Endodermal cell (in vitro differentiated cells): ENCODE data around the gene GUCY1A1. TPM values are rescaled to one million over a fixed set of nuclear protein-coding genes. Genes with fewer than 3 reads are reported as not detected.

Source experiments
- DNase-seq: peaks from one replicate; pipeline ENCODE4 v3.0.0-alpha.2; 2017
- H3K27ac ChIP-seq: 2 replicates; pipeline ENCODE4 v1.5.1; 2013; ENCODE audit warnings: mild to moderate bottlenecking, low read depth, low read length, moderate library complexity
- H3K27me3 ChIP-seq: 2 replicates; pipeline ENCODE4 v1.6.1; 2013; ENCODE audit warnings: mild to moderate bottlenecking, low read length, moderate library complexity; ENCODE audit not compliant: insufficient read depth, control insufficient read depth, poor library complexity, severe bottlenecking
- H3K36me3 ChIP-seq: 2 replicates; pipeline ENCODE4 v1.7.0; 2013; ENCODE audit warnings: mild to moderate bottlenecking, low read length, moderate library complexity; ENCODE audit not compliant: control insufficient read depth, insufficient read depth
- H3K4me1 ChIP-seq: one replicate; pipeline ENCODE4 v1.7.0; 2013; ENCODE audit warnings: low read length; ENCODE audit not compliant: control insufficient read depth, insufficient read depth
- H3K4me3 ChIP-seq: 2 replicates; pipeline ENCODE4 v1.5.1; 2013; ENCODE audit warnings: mild to moderate bottlenecking, low read length, moderate library complexity
- H3K9ac ChIP-seq: 2 replicates; pipeline ENCODE4 v1.6.1; 2013; ENCODE audit warnings: mild to moderate bottlenecking, low read length, moderate library complexity; ENCODE audit not compliant: poor library complexity, severe bottlenecking; ENCODE audit errors: extremely low read depth
- H3K9me3 ChIP-seq: 2 replicates; pipeline ENCODE4 v1.6.1; 2013; ENCODE audit warnings: mild to moderate bottlenecking, low read length, moderate library complexity; ENCODE audit not compliant: control insufficient read depth
- H3K27ac Mint-ChIP-seq: 2 replicates; pipeline ENCODE4 v1.8.0; 2020; ENCODE audit warnings: mixed read lengths
- H3K27me3 Mint-ChIP-seq: 2 replicates; pipeline ENCODE4 v1.8.0; 2021; ENCODE audit warnings: mild to moderate bottlenecking, mixed read lengths; ENCODE audit not compliant: insufficient read depth
- H3K36me3 Mint-ChIP-seq: 2 replicates; pipeline ENCODE4 v1.8.0; 2020; ENCODE audit warnings: low read depth, mixed read lengths
- H3K4me1 Mint-ChIP-seq: 2 replicates; pipeline ENCODE4 v1.8.0; 2020; ENCODE audit warnings: mixed read lengths
- H3K4me3 Mint-ChIP-seq: 2 replicates; pipeline ENCODE4 v1.8.0; 2020; ENCODE audit warnings: mild to moderate bottlenecking, moderate library complexity, mixed read lengths
- H3K9me3 Mint-ChIP-seq: 2 replicates; pipeline ENCODE4 v1.8.0; 2020; ENCODE audit warnings: mild to moderate bottlenecking, mixed read lengths
- WGBS, 2 experiments: methylation state at CpG; one replicate each; pipeline versions ENCODE4 v1.1.5 to v1.1.7; 2013; ENCODE audit warnings: missing lambda C conversion rate in 2 of 2, mixed read lengths in 1 of 2; ENCODE audit not compliant: insufficient coverage in 1 of 2, insufficient read length in 1 of 2; 5-methylcytosine and 5-hydroxymethylcytosine counted together
- total RNA-seq, 2 donors: library from RNA; stranded (reverse); fragmentation: NEBNext Ultra II Directional in 1 of 2; extraction: Animal tissue kit (Norgen Biotek cat#: 25700) in 1 of 2; gene quantifications; 2 replicates in 1 of 2; 3 replicates in 1 of 2; pipeline ENCODE4 v1.2.1, GENCODE V29; 2021
- TF ChIP-seq, protein P1 (sequence below): fragments of 200-600 bp; sonication (generic); conservative IDR thresholded peaks from 2 replicates; pipeline ENCODE4 v1.5.0; 2021; ENCODE audit warnings: antibody characterized with exemption, mild to moderate bottlenecking

GUCY1A1 gene
- total RNA-seq, 2 donors from 2014 or later: 0.58 to 1.1 TPM

DNA sequence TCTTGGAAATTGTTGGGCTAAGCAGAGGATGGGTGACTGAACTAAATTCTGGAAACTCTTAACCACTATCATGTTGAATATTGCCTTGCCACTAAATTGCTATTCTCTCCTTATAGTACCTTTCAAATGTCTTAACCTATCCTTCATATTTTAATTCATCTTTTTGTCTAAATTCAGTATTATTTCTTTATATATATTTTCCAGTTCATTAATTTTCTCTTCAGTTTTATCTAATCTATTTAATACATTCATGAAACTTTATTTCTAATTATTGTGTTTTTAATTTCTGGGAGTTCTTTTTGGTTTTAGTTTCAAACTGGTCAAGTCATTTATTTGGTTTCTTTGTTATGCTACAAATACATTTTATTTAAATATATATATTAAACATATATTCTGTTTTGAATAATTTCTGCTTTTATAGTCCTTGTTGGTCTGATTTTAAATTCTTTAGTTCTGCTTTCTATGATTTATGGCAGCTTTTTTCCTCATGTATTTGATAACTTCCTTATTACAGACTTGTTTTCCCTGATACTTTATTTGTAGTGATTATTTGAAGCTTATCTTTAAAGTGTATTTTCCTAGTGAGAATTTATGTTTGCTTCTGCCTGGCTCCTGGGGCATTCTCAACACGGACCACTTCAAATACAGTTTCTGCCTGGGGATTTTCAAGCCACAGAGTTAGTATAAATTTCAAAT, 8.5 kb upstream of the GUCY1A1 start:
- Mint-ChIP-seq H3K9me3 (peaks cover 7% of the 10 kb centered on the region), H3K27ac (no peak overlapping the region), H3K4me1 (no peaks in the 10 kb centered on the region), H3K4me3 (no peak overlapping the region), H3K27me3 (peaks cover 36% of the 10 kb centered on the region), H3K36me3 (no peaks in the 10 kb centered on the region)
- Histone ChIP-seq H3K27me3 (no peaks in the 10 kb centered on the region), H3K9me3 (peaks cover 7% of the 10 kb centered on the region), H3K36me3 (no peaks in the 10 kb centered on the region), H3K27ac (no peak overlapping the region), H3K9ac (no peak overlapping the region), H3K4me3 (no peak overlapping the region), H3K4me1 (no peaks in the 10 kb centered on the region)
- no peak for DNase-seq
- TF ChIP-seq, protein P1, sequence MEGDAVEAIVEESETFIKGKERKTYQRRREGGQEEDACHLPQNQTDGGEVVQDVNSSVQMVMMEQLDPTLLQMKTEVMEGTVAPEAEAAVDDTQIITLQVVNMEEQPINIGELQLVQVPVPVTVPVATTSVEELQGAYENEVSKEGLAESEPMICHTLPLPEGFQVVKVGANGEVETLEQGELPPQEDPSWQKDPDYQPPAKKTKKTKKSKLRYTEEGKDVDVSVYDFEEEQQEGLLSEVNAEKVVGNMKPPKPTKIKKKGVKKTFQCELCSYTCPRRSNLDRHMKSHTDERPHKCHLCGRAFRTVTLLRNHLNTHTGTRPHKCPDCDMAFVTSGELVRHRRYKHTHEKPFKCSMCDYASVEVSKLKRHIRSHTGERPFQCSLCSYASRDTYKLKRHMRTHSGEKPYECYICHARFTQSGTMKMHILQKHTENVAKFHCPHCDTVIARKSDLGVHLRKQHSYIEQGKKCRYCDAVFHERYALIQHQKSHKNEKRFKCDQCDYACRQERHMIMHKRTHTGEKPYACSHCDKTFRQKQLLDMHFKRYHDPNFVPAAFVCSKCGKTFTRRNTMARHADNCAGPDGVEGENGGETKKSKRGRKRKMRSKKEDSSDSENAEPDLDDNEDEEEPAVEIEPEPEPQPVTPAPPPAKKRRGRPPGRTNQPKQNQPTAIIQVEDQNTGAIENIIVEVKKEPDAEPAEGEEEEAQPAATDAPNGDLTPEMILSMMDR: no peak
- WGBS, 2 experiments: 80% methylated on average over 1 of the region's 1 CpG; no CpG with 5 or more reads in 1 of the 2 experiments

DNA sequence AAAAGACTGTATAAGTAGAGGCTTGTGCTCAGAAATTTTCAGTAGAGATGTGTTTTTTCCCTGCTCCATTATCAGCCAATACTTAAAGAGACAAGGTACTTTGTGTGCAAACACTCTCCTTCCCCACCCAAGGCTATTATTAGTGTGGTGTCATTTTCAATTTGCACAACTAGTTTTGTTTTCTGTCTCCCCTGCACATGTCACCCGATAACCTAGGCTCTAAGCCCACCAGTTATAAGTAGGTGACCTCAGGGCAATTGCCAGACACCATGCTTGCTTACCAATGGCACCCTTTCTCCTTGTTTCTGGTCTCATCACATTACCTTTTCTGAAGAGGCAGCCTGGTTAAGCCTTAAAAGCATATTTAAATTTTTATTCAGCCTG, 8.0 kb upstream of the GUCY1A1 start:
- H3K9me3 Mint-ChIP-seq: peaks cover 7% of the 10 kb centered on the region
- no peak for DNase-seq
- TF ChIP-seq, protein P1: no peak
- no peak overlapping the region for H3K9ac ChIP-seq
- H3K4me1 Mint-ChIP-seq: no peaks in the 10 kb centered on the region
- H3K4me3 Mint-ChIP-seq: no peak overlapping the region
- no peak overlapping the region for H3K27ac Mint-ChIP-seq
- H3K4me1 ChIP-seq: no peaks in the 10 kb centered on the region
- H3K27ac ChIP-seq: no peak overlapping the region
- peaks cover 7% of the 10 kb centered on the region for H3K9me3 ChIP-seq
- no peak overlapping the region for H3K4me3 ChIP-seq
- H3K27me3 Mint-ChIP-seq: peaks cover 40% of the 10 kb centered on the region
- H3K36me3 Mint-ChIP-seq: no peaks in the 10 kb centered on the region
- no peaks in the 10 kb centered on the region for H3K36me3 ChIP-seq
- 97 to 100% methylated on average over 1 of the region's 1 CpG for WGBS, 2 experiments
- no peaks in the 10 kb centered on the region for H3K27me3 ChIP-seq

DNA sequence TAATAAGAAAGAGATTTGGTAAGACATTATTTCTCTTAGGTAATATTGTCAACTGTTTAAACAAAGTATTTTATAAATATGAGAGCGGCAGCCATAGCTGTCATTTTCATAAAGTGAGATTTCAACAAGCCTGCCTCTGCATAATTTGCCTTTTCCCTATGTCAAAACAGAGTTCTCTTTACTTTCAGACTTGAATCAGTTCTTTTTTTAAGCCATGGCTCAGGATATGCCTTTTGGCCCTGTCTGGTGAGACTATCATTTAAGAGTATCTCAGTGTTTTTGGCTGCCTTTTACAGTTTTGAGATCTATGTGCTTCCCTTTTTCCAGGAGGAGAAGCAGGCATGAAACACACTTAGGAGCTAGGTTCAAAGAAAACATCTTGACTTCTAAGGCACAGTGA, 7.5 kb upstream of the GUCY1A1 start:
- no peak for DNase-seq
- 92 to 100% methylated on average over 1 of the region's 1 CpG for WGBS, 2 experiments
- no peaks in the 10 kb centered on the region for H3K36me3 ChIP-seq
- no peaks in the 10 kb centered on the region for H3K4me1 ChIP-seq
- no peak overlapping the region for H3K4me3 ChIP-seq
- no peaks in the 10 kb centered on the region for H3K36me3 Mint-ChIP-seq
- H3K9me3 ChIP-seq: peaks cover 7% of the 10 kb centered on the region
- no peak overlapping the region for H3K27ac Mint-ChIP-seq
- no peaks in the 10 kb centered on the region for H3K27me3 ChIP-seq
- no peak overlapping the region for H3K27ac ChIP-seq
- TF ChIP-seq, protein P1: no peak
- no peak overlapping the region for H3K4me3 Mint-ChIP-seq
- H3K9ac ChIP-seq: no peak overlapping the region
- peaks cover 43% of the 10 kb centered on the region for H3K27me3 Mint-ChIP-seq
- H3K9me3 Mint-ChIP-seq: peaks cover 7% of the 10 kb centered on the region
- peaks cover 1% of the 10 kb centered on the region for H3K4me1 Mint-ChIP-seq
